GM12892 (cell line): ENCODE measurements around the gene CDH16.

Source experiments
- POLR2A ChIP-seq: IDR thresholded peaks from 2 replicates; pipeline ENCODE4 v1.6.1; 2011; ENCODE audit warnings: low read depth, low read length, control low read depth
- POLR2AphosphoS5 ChIP-seq: IDR thresholded peaks from 2 replicates; pipeline ENCODE4 v1.6.1; 2011; ENCODE audit warnings: low read depth, low read length, control low read depth

GRCh38 chr16:66891360-66891759 lies 27.3 kb downstream of the CDH16 start:
- no peak for TF ChIP-seq POLR2AphosphoS5
- TF ChIP-seq POLR2A, result no peak
